Activated naive CD8-positive, alpha-beta T cell treated with anti-CD3 and anti-CD28 coated beads, Interleukin-2, amount 50 U/mL, for 16 hours (primary cell): Measurements from ENCODE around the gene NSDHL.
"Not testable (repeated sequence)": the region's sequence is repeated elsewhere in the genome, so short reads cannot be mapped to it uniquely, and the experiment has no call there.

Experiments used
- DNase-seq: peaks from one replicate; pipeline ENCODE4 v3.0.0-alpha.2; 2020; ENCODE audit warnings: low read depth, low spot score

The NSDHL gene

GRCh38 chrX:152893980-152894610, 63.2 kb downstream of the NSDHL start:
- DNase-seq, result no peak

- no peak for DNase-seq
Measured at GRCh38 chrX:152895121-152895520, 64.3 kb downstream of the NSDHL start.

DNA sequence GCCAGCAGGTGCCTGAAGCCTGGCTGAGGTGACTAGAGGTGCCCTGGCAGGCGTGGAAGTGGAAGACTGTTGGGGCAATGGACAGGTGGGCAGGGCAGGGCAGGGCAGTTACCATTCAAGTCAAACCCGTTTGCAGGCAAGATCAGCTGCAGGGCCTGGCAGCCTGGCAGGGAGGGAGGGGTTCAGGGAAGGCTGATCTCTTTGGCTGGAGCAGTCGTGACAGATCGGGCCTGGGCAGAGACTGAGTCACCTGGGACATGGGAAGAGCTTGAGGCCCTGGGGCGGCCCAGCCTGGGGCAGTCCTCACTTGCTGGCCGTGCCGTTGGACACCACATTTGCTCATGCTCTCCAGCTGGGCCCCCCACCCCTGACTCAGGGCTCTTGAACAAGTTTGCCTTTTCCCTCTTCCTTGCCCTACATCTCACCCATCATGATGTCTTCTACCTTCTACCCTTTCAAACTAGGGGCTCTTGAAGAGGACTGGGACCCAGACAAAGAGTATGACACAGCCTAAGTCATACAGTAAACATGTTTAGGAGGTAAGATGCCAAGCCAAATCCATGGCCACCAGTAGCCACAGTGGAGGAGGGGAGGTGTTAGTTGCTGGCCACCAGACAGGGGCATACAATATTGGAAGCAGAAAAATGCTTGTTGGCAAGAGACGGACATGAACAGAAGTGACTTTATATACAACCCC, 65.0 kb downstream of the NSDHL start:
- DNase-seq, result no peak

GRCh38 chrX:152896450-152896849, 65.6 kb downstream of the NSDHL start:
- no peak for DNase-seq

GRCh38 chrX:152897222-152898131, 66.6 kb downstream of the NSDHL start, which contains the start of gene ZNF185:
Gene ZNF185, plus strand, starts transcription at chrX:152898067. Its CDS starts 16,423 bp downstream, at chrX:152914490.
- DNase-seq, result no peak

GRCh38 chrX:152898442-152898841, 67.6 kb downstream of the NSDHL start:
- DNase-seq, result no peak

DNA sequence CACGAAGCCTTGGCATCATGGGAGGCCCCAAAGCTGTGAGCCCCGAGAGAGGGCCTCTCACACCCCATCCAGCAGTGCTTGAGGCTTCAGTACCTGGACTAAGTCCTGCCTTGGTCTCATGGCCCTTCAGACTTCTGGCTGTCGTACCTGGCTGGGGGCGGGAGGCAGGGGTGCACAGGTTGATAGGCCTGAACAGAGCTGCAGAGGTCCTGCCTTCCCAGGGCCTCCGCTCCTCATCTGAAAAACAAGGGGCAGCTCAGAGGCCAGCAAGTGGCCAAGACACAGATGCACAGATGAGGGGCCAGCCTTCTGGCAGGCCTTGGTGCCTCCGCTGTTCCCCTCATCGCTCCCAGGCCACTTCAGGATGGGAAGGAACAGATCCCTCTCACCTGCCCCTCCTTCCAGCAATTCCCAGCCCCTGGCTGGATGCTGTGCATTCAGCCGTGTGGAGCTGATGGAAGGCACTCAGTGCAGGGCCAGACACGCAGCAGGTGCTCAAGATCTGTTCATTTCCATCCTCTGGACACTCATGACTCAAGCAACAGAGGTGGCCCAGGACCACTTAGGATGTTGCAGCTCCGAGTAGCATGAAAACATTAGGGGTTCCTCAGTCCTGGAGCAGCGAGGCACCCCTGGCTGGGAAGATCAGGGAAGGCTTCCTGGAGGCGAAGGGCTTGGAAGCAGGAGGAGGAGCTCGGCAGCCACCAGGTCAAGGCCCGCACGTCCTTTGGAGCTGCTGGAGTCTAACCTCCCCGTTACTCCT, 68.4 kb downstream of the NSDHL start:
- DNase-seq, result no peak

- DNase-seq, result no peak
Measured at GRCh38 chrX:152899874-152900719, 69.2 kb downstream of the NSDHL start.

- DNase-seq, result no peak
Measured at GRCh38 chrX:152900937-152901445, 70.1 kb downstream of the NSDHL start.

- DNase-seq, result no peak
Measured at GRCh38 chrX:152901816-152902501, 71.1 kb downstream of the NSDHL start.

GRCh38 chrX:152902502-152902820, 71.6 kb downstream of the NSDHL start:
- no peak for DNase-seq

DNA sequence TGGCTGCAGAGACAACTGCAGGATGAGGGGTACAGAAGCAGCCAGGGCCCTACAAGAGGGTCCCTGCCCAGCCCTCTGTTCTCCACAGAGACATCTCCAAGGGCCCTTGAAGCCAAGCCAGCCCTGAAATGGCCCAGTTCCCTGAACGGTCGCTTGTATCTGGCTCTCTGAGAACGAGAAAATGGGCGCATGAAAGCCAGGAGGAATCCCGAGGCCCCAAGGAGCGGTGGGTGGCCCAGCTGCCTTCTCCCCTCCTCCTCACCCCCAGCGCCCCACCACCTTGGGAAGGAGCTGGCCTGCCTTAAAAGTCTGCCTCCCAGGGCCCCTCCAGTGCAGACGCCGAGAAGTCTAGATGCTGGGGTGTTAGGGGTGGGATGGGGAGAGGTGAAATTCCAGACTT, 72.7 kb downstream of the NSDHL start:
- DNase-seq, result no peak

GRCh38 chrX:152904151-152905080, 73.6 kb downstream of the NSDHL start:
- DNase-seq, result no peak

DNA sequence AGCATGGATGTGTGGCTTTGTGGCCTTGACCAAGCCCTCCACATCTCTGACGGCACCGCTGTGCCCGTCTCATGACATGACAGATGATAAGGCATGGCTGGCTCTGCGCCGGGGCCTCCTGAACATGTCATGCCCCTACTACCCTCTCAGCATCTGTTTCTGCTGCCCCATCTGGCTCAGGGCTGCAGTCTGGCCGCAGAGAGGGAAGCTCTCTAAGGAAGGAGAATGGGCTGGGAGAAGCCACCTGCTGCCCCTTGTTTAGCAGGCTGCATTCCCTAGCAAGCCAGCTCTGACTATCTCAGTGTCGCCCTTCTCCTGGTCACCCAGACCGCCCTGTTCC, 74.2 kb downstream of the NSDHL start:
- no peak for DNase-seq

DNA sequence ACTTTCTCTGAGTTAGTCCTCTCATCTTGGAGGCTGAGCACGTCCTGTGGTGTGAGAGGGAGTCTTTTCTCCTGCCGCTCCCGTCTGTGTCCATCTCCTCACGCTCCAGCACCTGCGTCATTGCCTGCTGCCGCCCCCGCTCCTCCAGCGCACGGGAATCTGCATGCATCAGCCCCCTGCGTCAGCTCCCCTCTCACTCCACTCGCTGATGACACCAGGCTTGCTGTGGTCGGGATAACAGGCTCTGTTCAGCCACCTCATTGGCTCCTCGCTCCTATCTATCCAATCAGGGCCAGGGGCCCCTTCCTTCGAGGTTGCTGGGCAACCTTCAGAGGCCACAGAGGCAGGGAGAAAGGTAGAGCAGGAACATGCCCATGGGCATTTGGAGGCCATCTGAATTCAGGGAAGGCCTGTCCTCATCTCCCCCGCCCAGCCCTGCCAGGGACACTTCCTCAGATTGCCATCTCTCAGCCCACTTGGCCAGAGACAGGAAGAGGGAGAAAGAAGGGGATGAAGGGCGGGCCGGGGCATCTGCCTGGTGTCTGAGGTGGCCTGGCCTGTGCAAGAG, 76.3 kb downstream of the NSDHL start:
- DNase-seq, result no peak

DNA sequence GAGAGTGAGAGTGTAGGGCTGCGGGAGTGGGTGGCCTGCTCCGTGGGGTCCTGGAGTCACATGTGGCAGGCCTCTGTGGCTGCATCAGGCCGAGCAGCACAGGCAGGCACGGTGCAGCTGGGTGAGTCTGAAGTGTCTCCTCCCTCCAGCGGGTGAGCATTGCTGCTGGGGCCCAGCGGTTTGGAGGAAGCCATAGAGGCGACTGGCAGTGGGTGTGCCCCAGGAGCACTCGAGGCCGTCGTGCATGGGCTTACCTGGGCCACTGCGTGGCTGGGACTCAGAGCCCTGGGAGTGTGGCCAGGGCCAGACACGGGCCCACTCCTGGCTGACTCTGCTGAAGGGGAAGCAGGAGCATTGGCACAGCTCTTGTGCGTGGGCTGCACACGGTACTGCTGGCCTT, 77.6 kb downstream of the NSDHL start:
- DNase-seq, result no peak

DNA sequence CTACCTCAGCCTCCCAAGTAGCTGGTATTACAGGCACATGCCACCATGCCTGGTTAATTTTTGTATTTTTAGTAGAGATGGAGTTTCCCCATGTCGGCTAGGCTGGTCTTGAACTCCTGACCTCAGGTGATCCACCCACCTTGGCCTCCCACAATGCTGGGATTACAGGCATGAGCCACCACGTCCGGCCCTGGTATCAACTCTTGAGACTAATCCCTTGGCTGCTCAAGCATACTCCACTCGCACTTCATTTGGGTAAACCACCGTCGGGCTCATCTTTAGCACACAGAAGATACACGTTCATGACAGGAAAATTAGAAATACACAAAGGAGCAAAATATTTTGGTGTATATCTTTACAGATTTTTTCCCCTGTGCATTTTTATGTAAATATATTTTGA, 79.2 kb downstream of the NSDHL start:
- not testable (repeated sequence) for DNase-seq

DNA sequence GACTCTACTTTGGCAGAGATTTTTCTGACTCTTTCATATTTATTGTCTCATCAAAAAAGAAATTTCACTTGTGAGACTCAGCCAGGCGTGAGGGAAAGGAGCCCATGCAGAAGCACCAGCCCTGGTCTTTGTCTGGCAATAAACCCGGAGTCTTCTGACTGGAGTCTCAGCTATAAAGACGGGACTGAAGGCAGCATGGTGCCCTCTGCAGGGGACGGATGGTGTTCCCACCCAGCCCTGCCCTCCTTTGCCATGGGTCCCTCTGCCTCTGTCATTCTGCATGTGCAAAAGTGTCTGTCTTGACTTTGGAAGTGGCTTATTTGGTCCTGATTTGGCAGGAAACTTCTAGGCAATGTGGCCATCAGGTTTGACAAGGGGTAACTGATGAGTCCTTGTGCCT, 81.2 kb downstream of the NSDHL start:
- no peak for DNase-seq

DNA sequence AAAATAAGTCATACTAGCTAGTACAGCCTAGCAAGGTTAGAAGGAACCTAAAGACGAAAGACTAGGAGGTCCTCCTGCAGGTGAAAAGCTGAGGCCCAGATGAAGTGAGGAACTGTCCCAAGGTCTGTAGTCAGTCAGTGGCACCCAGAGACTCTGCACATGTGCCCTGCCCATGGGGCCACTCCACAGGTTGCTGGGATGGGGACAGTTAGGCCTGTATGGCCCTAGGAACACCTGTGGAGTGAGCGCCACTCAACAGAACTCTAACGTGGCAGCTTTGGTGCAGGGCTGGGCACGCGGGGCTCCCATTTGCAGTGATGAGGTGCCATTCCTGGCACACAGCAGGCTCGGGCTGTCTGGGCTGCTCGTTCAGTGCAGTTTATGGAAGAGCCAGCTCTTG, 81.8 kb downstream of the NSDHL start:
- DNase-seq, result no peak
